HL-60 (cell line): Measurements from ENCODE around the gene MRPS12.

Experiments
- DNase-seq, 2 experiments: peaks; one replicate each; pipeline ENCODE4 v3.0.0-alpha.2; 2010 to 2020; ENCODE audit warnings: low read depth in 1 of 2, low spot score in 1 of 2
- H3K27ac ChIP-seq: fragments of 250-450 bp; sonication (Bioruptor Pico); replicated peaks from 2 replicates; pipeline ENCODE4 v1.5.1; 2020; ENCODE audit warnings: mild to moderate bottlenecking, moderate library complexity
- H3K27me3 ChIP-seq: fragments of 250-450 bp; sonication (Bioruptor Pico); 2 replicates; pipeline ENCODE4 v1.5.1; 2021; ENCODE audit warnings: mild to moderate bottlenecking, moderate library complexity; ENCODE audit not compliant: insufficient read depth, poor library complexity, severe bottlenecking
- H3K4me3 ChIP-seq: replicated peaks from 2 replicates; pipeline ENCODE4 v1.5.1; 2011; ENCODE audit warnings: mild to moderate bottlenecking, control low read depth, low read length; ENCODE audit not compliant: insufficient read depth
- GABPA ChIP-seq: IDR thresholded peaks from 2 replicates; pipeline ENCODE4 v1.6.1; 2012; ENCODE audit warnings: low read depth
- POLR2AphosphoS5 ChIP-seq: IDR thresholded peaks from 2 replicates; pipeline ENCODE4 v1.6.1; 2012; ENCODE audit warnings: low read depth
- SPI1 ChIP-seq: IDR thresholded peaks from 2 replicates; pipeline ENCODE4 v1.6.1; 2012; ENCODE audit warnings: low read depth, mild to moderate bottlenecking, borderline replicate concordance
- TF ChIP-seq, protein P1 (sequence below): IDR thresholded peaks from one replicate; pipeline ENCODE4 v1.5.1; 2011; ENCODE audit warnings: low read length, control low read depth, inconsistent platforms; ENCODE audit not compliant: insufficient read depth
- TF ChIP-seq, protein P2 (sequence below): IDR thresholded peaks from 2 replicates; pipeline ENCODE4 v1.6.1; 2012; ENCODE audit warnings: low read depth; ENCODE audit not compliant: insufficient replicate concordance

The MRPS12 gene

DNA sequence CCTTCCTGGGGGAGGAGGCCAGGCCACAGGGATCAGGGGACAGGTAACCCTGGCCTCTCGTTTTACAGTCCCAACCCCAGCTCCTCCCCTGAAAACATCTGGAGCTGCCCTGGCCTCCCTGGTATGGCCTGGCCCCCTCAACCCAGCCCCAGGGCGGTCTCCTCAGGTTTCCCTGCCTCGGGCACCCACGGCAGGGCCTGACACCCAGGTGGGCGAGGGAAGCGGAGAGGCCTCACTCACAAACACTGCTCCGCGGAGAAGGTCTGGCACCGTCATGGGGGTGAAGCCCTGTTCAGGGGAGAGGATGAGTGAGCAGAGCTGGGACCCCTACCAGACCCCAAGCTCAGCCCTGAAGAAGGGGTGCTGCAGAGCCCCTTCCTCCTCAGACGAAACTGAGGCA, 12.2 kb upstream of the MRPS12 start:
- H3K27me3 ChIP-seq = no peaks in the 10 kb centered on the region
- TF ChIP-seq POLR2AphosphoS5 = no peak
- no peak for TF ChIP-seq SPI1
- TF ChIP-seq, protein P1, sequence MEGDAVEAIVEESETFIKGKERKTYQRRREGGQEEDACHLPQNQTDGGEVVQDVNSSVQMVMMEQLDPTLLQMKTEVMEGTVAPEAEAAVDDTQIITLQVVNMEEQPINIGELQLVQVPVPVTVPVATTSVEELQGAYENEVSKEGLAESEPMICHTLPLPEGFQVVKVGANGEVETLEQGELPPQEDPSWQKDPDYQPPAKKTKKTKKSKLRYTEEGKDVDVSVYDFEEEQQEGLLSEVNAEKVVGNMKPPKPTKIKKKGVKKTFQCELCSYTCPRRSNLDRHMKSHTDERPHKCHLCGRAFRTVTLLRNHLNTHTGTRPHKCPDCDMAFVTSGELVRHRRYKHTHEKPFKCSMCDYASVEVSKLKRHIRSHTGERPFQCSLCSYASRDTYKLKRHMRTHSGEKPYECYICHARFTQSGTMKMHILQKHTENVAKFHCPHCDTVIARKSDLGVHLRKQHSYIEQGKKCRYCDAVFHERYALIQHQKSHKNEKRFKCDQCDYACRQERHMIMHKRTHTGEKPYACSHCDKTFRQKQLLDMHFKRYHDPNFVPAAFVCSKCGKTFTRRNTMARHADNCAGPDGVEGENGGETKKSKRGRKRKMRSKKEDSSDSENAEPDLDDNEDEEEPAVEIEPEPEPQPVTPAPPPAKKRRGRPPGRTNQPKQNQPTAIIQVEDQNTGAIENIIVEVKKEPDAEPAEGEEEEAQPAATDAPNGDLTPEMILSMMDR = no peak
- TF ChIP-seq GABPA = no peak
- TF ChIP-seq, protein P2, sequence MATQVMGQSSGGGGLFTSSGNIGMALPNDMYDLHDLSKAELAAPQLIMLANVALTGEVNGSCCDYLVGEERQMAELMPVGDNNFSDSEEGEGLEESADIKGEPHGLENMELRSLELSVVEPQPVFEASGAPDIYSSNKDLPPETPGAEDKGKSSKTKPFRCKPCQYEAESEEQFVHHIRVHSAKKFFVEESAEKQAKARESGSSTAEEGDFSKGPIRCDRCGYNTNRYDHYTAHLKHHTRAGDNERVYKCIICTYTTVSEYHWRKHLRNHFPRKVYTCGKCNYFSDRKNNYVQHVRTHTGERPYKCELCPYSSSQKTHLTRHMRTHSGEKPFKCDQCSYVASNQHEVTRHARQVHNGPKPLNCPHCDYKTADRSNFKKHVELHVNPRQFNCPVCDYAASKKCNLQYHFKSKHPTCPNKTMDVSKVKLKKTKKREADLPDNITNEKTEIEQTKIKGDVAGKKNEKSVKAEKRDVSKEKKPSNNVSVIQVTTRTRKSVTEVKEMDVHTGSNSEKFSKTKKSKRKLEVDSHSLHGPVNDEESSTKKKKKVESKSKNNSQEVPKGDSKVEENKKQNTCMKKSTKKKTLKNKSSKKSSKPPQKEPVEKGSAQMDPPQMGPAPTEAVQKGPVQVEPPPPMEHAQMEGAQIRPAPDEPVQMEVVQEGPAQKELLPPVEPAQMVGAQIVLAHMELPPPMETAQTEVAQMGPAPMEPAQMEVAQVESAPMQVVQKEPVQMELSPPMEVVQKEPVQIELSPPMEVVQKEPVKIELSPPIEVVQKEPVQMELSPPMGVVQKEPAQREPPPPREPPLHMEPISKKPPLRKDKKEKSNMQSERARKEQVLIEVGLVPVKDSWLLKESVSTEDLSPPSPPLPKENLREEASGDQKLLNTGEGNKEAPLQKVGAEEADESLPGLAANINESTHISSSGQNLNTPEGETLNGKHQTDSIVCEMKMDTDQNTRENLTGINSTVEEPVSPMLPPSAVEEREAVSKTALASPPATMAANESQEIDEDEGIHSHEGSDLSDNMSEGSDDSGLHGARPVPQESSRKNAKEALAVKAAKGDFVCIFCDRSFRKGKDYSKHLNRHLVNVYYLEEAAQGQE = no peak
- H3K4me3 ChIP-seq = no peak overlapping the region
- H3K27ac ChIP-seq = no peak overlapping the region
- no peak for DNase-seq

DNA sequence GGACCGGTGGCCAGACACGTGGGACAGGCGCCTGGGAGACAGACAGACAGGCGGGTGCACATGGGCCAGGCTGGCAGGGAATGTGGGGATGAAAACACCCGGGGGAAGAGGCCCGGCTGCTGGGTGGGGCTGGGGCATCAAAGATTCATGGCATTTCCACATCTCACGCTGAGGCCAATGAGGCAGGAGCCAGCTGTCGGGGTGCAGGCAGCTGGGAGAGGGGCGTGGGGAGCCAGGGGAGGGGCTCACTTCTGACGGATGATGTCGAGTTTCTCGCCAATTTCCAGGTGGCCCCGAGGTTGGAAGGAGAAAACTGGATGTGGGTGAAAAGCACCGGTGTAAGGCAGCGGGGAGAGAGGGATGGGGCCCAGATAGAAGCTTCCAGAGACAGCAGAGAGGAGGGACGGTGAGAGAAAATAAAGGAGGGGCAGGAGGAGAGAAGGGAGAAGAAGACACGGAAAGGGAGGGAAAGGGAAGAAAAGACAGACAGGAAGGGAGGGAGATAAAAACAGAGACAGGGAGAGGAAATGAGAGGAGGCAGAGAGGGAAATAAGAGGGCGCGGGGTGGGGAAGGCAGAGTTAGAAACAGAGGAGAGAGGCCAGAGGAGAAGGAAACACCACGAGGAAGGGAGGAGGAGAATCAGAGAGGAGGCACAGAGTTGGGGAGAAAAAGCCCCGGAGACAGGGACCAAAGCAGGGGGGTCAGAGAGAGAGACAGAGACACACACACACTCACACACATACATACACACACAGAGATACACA, 10.7 kb upstream of the MRPS12 start:
- no peak overlapping the region for H3K4me3 ChIP-seq
- no peak overlapping the region for H3K27ac ChIP-seq
- no peak for DNase-seq
- TF ChIP-seq, protein P1 = no peak
- TF ChIP-seq SPI1 (no peak), GABPA (no peak), POLR2AphosphoS5 (no peak)
- TF ChIP-seq, protein P2 = no peak
- H3K27me3 ChIP-seq = no peaks in the 10 kb centered on the region

DNA sequence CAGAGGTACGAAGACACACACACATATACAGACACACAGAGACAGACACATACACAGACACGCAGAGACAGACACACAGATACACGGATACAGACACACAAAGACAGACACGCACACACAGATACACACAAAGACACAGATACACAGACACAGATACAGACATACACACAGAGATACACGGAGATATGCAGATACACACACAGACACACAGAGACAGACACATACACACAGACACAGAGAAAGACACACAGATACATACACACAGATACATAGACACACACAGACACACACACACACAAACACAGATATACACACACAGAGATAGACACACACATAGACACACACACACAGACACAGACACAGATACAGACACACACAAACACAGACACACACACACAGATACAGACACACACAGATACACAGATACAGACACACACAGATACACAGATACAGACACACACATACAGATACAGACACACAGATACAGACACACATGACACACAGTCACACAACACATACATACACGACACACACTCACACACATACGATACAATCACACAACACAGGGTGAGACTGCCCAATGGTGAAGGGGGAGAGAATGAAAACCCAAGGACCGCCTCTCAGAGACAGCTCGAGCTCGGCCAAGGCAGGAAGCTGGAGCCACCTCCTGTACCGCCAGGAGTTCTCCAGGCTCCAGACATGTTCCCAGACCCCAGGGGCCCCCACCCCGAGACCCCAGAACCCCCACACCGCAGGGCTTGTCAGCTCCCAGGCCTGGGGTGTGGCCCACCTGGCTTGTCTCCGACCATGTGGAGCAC, 9.9 kb upstream of the MRPS12 start:
- no peak overlapping the region for H3K27ac ChIP-seq
- no peak overlapping the region for H3K4me3 ChIP-seq
- TF ChIP-seq, protein P2 = no peak
- no peak for TF ChIP-seq GABPA
- TF ChIP-seq SPI1 = no peak
- TF ChIP-seq POLR2AphosphoS5 = no peak
- TF ChIP-seq, protein P1 = no peak
- no peaks in the 10 kb centered on the region for H3K27me3 ChIP-seq
- no peak for DNase-seq
